GM18507 (cell line): ENCODE results near the gene IGSF9B.

Experiments
- DNase-seq: peaks from one replicate; pipeline ENCODE4 v3.0.0; 2011; ENCODE audit warnings: low read depth; ENCODE audit not compliant: insufficient read length; ENCODE audit errors: extremely low spot score
- FAIRE-seq: peaks from 2 replicates; lab custom pipeline; 2011; peaks lifted over from hg19 to GRCh38; lab: Jason Lieb, UNC

Gene IGSF9B

DNA sequence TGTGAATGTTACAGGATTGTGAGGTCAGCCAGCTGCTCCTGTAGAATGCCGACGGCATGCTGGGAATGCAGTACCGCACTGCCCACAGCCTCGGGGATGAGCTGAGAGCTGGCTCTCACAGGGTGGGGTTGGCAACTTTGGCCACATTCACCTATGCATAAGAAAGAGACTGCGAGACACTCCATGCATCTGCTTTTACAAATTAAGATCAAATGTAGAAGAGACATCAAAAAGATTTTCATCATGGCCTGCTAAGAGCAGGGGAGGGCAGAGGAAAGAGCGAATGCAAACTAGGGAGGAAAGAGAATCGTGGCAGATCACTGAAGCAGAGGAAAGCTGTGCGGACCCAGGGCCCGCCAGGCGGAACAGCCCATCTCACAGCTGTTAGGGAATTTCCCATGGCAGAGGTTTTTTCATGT, 61.7 kb downstream of the IGSF9B start:
- FAIRE-seq = peak; percentile 29
- no peak for DNase-seq

GRCh38 chr11:133893381-133893780, 63.4 kb downstream of the IGSF9B start:
- FAIRE-seq (no peak), DNase-seq (no peak)

DNA sequence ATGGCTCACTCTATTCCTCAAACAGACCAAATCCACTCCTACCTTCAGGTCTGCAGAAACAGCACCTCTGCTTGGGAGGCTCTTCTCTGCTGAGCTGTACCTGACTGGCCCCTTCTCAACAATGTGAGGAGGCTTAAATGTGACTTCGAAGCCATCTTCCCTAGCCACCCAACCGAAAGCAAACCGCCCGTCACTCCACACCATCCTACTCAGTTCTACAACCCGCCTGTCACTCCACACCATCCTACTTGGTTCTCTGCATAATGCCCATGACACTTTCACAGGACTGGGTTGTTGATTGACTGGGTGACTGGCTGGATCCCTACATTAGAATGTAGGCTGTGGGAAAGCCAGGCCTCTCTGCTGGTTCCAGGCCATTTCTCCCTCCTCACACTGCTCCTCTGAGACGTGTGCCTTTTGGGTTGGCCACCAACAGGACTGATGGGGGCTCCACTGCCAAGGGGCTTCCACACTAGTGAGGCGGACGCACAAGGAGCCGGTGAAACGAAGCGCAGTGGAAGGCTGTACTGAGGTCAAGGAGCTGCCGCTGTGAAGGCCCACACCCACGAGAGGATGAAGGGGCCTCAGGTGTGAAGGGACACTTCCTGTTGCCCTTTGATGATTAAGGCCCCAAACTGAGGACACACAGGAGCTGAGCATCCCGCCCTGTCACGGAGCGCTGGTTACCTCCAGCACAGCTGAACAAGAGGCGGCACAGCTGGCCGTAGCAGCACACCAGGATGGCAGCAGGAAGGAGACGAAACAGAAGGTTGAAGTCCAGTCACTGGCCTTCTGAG, 64.0 kb downstream of the IGSF9B start:
- no peak for FAIRE-seq
- no peak for DNase-seq

DNA sequence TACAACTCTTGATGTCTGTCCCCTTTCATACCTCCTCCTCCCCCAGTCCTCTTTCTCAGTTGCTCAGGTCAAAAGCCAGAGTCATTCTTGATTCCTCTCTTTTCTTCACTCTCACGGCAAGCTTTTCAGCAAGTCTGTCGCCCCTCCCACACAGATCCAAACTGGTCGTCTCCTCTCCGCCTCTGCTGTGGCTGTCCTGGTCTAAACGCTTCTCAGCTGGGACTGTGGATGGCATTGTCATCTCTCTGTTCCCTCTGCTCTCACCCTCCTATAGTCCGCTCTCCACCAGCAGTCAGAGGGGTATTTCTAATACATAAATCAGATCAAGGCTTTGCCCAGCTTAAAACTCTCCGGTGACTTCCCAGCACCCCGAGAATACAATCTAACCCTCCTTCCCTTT, 64.6 kb downstream of the IGSF9B start:
- no peak for DNase-seq
- no peak for FAIRE-seq

GRCh38 chr11:133889893-133890292, 66.9 kb downstream of the IGSF9B start:
- FAIRE-seq (no peak), DNase-seq (no peak)

DNA sequence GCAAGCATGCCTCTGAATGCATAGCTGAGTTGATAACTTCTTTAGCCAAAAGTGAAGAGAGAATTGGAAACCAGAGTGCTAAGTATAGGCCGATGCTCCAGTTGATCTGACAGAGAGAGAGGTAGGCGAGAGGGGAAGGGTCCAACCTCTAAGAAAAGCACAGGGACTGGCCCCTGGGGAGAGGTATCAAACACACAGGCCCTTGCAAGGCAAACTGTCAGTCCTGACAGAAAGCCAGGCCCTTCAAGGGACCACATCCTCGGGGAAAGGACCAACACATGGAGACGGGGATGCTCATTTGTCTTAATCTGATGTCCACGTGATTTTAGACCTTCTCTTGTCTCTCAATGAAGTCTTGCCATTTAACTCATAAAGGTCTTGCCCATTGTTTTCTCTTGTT, 67.6 kb downstream of the IGSF9B start:
- FAIRE-seq = no peak
- DNase-seq = no peak

- FAIRE-seq (no peak), DNase-seq (no peak)
These were observed 69.0 kb downstream of the IGSF9B start for GRCh38 chr11:133887692-133888332.

DNA sequence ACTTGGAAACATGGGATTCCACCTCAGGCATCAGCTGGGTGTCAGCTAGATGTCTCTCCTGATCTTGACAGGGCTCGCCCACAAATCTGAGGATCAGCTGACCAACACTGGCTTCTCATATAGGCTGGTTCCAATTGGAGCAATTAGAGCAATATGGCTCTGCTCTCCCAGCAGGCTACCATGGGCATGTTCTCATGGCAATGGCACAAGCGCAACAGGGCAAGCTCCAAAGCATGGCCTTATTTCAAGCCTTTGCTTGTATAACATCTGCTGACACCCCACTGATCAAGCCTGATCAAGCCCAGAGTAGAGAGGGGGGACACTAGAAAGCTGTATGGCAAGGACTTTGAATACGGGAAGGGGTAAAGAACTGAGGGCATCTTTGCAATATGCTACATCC, 70.7 kb downstream of the IGSF9B start:
- no peak for FAIRE-seq
- no peak for DNase-seq

GRCh38 chr11:133872160-133872559, 84.6 kb downstream of the IGSF9B start:
- DNase-seq (no peak), FAIRE-seq (no peak)

GRCh38 chr11:133867456-133867855, 89.3 kb downstream of the IGSF9B start:
- DNase-seq = no peak
- no peak for FAIRE-seq

GRCh38 chr11:133865466-133865865, 91.3 kb downstream of the IGSF9B start:
- FAIRE-seq (no peak), DNase-seq (no peak)

DNA sequence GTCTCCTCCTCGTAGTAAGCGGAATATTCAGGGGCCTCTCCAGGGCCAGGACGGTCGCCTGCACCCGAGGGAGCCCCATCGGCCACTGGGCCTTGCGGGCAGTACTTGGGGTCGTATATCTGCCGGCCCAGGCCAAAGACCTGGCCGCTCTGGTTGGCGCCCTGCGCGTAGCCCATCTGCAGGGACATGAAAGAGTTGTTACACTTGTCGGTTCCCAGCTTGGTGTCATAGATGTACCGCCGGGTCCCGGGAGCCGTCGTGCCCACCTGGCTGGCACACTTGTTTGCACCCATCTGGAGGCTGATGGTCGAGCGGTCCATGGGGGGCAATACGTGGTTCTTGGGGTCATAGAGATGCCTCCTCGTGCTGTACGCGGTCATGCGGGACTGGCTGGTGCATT, 92.0 kb downstream of the IGSF9B start:
- DNase-seq = no peak
- FAIRE-seq = no peak

DNA sequence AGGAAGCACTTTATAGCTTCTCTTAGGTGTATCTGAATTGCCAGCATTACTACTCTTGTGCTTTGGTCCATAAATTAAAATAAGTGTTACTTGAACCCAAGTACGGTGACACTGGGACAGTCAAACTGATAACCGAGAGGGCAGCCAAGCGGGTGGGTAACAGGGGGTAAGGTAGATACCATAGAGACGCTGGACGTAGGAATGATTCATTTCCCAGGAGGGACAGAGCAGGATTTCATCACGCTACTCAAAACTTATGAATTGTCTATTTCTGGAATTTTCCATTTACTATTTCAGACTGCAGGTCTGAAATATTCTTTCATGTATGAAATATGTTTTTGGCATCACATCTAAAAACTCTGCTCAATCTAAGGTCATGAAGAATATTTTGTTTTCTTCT, 96.6 kb downstream of the IGSF9B start:
- FAIRE-seq (no peak), DNase-seq (no peak)
